Stimulated activated CD4-positive, alpha-beta T cell treated with anti-CD3 and anti-CD28 coated beads, Interleukin-15, amount 100 ng/mL, for 48 hours (primary cell): Measurements from ENCODE around the gene MEDAG.

ENCODE experiments used
- DNase-seq, 2 donors: peaks; one replicate each; pipeline ENCODE4 v3.0.0-alpha.2; 2020; ENCODE audit warnings: low read depth in 2 of 2

MEDAG gene

GRCh38 chr13:30872685-30873461 lies 33.2 kb upstream of the MEDAG start:
- no peak for DNase-seq

- DNase-seq = no peak
These were observed 32.6 kb upstream of the MEDAG start for GRCh38 chr13:30873499-30873898.

- DNase-seq = no peak
These were observed 32.0 kb upstream of the MEDAG start for GRCh38 chr13:30874111-30874510.

GRCh38 chr13:30874561-30874960 lies 31.5 kb upstream of the MEDAG start:
- no peak for DNase-seq

GRCh38 chr13:30877335-30877734 lies 28.7 kb upstream of the MEDAG start:
- no peak for DNase-seq

- DNase-seq = no peak
These were observed 25.8 kb upstream of the MEDAG start for GRCh38 chr13:30880151-30880855.

- DNase-seq = no peak
These were observed 25.3 kb upstream of the MEDAG start for GRCh38 chr13:30880856-30881155.

GRCh38 chr13:30881191-30881651 lies 24.9 kb upstream of the MEDAG start:
- DNase-seq = no peak

GRCh38 chr13:30882026-30882850 lies 23.8 kb upstream of the MEDAG start:
- DNase-seq = no peak

- DNase-seq = no peak
These were observed 22.9 kb upstream of the MEDAG start for GRCh38 chr13:30882996-30883766.

- no peak for DNase-seq
These were observed 21.5 kb upstream of the MEDAG start for GRCh38 chr13:30884543-30884942.

- no peak for DNase-seq
These were observed 16.8 kb upstream of the MEDAG start for GRCh38 chr13:30889196-30889690.

GRCh38 chr13:30892966-30893365 lies 13.1 kb upstream of the MEDAG start:
- DNase-seq = no peak

- DNase-seq = no peak
These were observed 10.3 kb upstream of the MEDAG start for GRCh38 chr13:30895773-30896172.

GRCh38 chr13:30898070-30898469 lies 8.0 kb upstream of the MEDAG start:
- no peak for DNase-seq

- no peak for DNase-seq
These were observed 7.3 kb upstream of the MEDAG start for GRCh38 chr13:30898678-30899241.

GRCh38 chr13:30900436-30900835 lies 5.6 kb upstream of the MEDAG start:
- no peak for DNase-seq

GRCh38 chr13:30900952-30901749 lies 4.9 kb upstream of the MEDAG start:
- no peak for DNase-seq

- no peak for DNase-seq
These were observed 2.0 kb upstream of the MEDAG start for GRCh38 chr13:30904043-30904442.

- no peak for DNase-seq
These were observed 460 bp downstream of the MEDAG start for GRCh38 chr13:30906411-30907051.
